ENCODE data around the gene ST6GAL2.
A peak's percentile ranks its signal among the peaks of the same experiment; 100 is the strongest.

ST6GAL2 gene

GRCh38 chr2:106863387-106863786 is 22.6 kb downstream of the ST6GAL2 start:
- no peak overlapping the region for H3K27ac ChIP-seq
- no peak overlapping the region for H3K4me3 ChIP-seq (ENCODE audit: low read depth, low read length)
- DNase-seq, result no peak
- TF ChIP-seq CTCF (IDR thresholded peaks at IDR 0.05; ENCODE audit: low read depth, low read length, missing control alignments), result peak; percentile 55
- in situ Hi-C loops (cut with HindIII; ENCODE audit: low pct_ligation_motif_present, low sequenced_read_pairs), result no loop called here
- H3K27me3 ChIP-seq (replicated peaks), result no peaks in the 10 kb centered on the region
- no peaks in the 10 kb centered on the region for H3K36me3 ChIP-seq (replicated peaks)

- H3K4me3 ChIP-seq (ENCODE audit: low read depth, low read length), result no peak overlapping the region
- no peaks in the 10 kb centered on the region for H3K27me3 ChIP-seq (replicated peaks)
- no peak overlapping the region for H3K27ac ChIP-seq
- peak; percentile 11 for TF ChIP-seq CTCF (IDR thresholded peaks at IDR 0.05; ENCODE audit: low read depth, low read length, missing control alignments)
- DNase-seq, result no peak
- H3K36me3 ChIP-seq (replicated peaks), result no peaks in the 10 kb centered on the region
- in situ Hi-C loops (cut with HindIII; ENCODE audit: low pct_ligation_motif_present, low sequenced_read_pairs), result no loop called here
Measured at GRCh38 chr2:106859498-106859897, 26.5 kb downstream of the ST6GAL2 start.

GRCh38 chr2:106858810-106859209 is 27.2 kb downstream of the ST6GAL2 start:
- TF ChIP-seq CTCF (IDR thresholded peaks at IDR 0.05; ENCODE audit: low read depth, low read length, missing control alignments), result no peak
- no peak for DNase-seq
- Histone ChIP-seq H3K4me3 (ENCODE audit: low read depth, low read length) (no peak overlapping the region), H3K27me3 (replicated peaks) (no peaks in the 10 kb centered on the region), H3K27ac (no peak overlapping the region), H3K36me3 (replicated peaks) (no peaks in the 10 kb centered on the region)
- in situ Hi-C loops (cut with HindIII; ENCODE audit: low pct_ligation_motif_present, low sequenced_read_pairs), result no loop called here

DNA sequence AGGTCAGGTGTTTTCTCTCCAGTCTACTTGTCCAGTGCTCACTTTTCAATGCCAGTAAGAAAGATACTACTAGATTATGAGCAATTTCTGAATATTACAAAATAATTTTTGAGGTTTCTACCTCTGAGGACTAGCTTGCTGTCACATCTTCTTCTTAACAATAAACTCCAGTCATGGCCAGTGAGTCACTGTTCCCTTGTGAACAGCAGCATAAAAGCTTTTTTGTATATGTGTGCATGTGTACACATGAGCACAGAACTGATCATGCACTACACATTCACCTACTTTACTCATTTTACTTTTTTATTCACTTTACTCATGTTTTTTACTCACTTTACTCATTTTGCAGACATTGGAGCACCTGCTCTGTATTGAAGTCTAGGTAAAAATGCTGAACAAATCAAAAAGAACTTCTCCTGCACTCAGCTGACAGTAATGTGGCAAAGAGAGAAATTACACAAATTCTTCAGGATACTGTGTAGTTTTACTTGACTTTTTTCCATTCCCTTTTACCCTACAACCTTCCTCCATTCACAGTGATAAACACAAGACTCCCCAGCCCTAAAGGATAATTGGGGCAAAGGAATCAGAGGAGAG is 28.0 kb downstream of the ST6GAL2 start:
- no peak for TF ChIP-seq CTCF (IDR thresholded peaks at IDR 0.05; ENCODE audit: low read depth, low read length, missing control alignments)
- Histone ChIP-seq H3K36me3 (replicated peaks) (no peaks in the 10 kb centered on the region), H3K4me3 (ENCODE audit: low read depth, low read length) (no peak overlapping the region), H3K27me3 (replicated peaks) (no peaks in the 10 kb centered on the region), H3K27ac (no peak overlapping the region)
- in situ Hi-C loops (cut with HindIII; ENCODE audit: low pct_ligation_motif_present, low sequenced_read_pairs), result no loop called here
- peak; percentile 59 for DNase-seq

- Histone ChIP-seq H3K27ac (no peak overlapping the region), H3K4me3 (ENCODE audit: low read depth, low read length) (no peak overlapping the region), H3K27me3 (replicated peaks) (no peaks in the 10 kb centered on the region), H3K36me3 (replicated peaks) (no peaks in the 10 kb centered on the region)
- no peak for DNase-seq
- TF ChIP-seq CTCF (IDR thresholded peaks at IDR 0.05; ENCODE audit: low read depth, low read length, missing control alignments), result no peak
- in situ Hi-C loops (cut with HindIII; ENCODE audit: low pct_ligation_motif_present, low sequenced_read_pairs), result no loop called here
Measured at GRCh38 chr2:106853631-106854030, 32.3 kb downstream of the ST6GAL2 start.

GRCh38 chr2:106851881-106852501 is 34.0 kb downstream of the ST6GAL2 start:
- no peaks in the 10 kb centered on the region for H3K27me3 ChIP-seq (replicated peaks)
- TF ChIP-seq CTCF (IDR thresholded peaks at IDR 0.05; ENCODE audit: low read depth, low read length, missing control alignments), result no peak
- H3K27ac ChIP-seq, result no peak overlapping the region
- no peaks in the 10 kb centered on the region for H3K36me3 ChIP-seq (replicated peaks)
- no peak overlapping the region for H3K4me3 ChIP-seq (ENCODE audit: low read depth, low read length)
- in situ Hi-C loops (cut with HindIII; ENCODE audit: low pct_ligation_motif_present, low sequenced_read_pairs), result no loop called here
- no peak for DNase-seq

All from brain microvascular endothelial cell (primary cell).